Spleen (tissue), 11 donors: ENCODE measurements around the gene WDR49. TPM values are rescaled to one million over a fixed set of nuclear protein-coding genes. Genes with fewer than 3 reads are reported as not detected.

Experiments
- DNase-seq: peaks from one replicate; pipeline ENCODE4 v3.0.0-alpha.2; 2020
- H3K27ac ChIP-seq, 8 donors: fragments of 200-600 bp; sonication (generic) in 7 of 8; 1 replicate in 4 of 8; 2 replicates in 4 of 8; pipeline versions ENCODE4 v1.5.0 to v1.8.0; 2016 to 2021; ENCODE audit warnings: inconsistent platforms in 4 of 8, mild to moderate bottlenecking in 4 of 8, moderate library complexity in 1 of 8
- H3K27me3 ChIP-seq, 7 donors: fragments of 200-600 bp; sonication (generic) in 6 of 7; replicated peaks in 1 of 7; 1 replicate in 4 of 7; 2 replicates in 3 of 7; pipeline versions ENCODE4 v1.5.0 to v1.8.0; 2016 to 2021; ENCODE audit warnings: inconsistent platforms in 3 of 7, mild to moderate bottlenecking in 1 of 7
- H3K36me3 ChIP-seq, 6 donors: fragments of 200-600 bp; sonication (generic) in 5 of 6; 1 replicate in 4 of 6; 2 replicates in 2 of 6; pipeline versions ENCODE4 v1.5.0 to v1.8.0; 2016 to 2021; ENCODE audit warnings: inconsistent platforms in 2 of 6
- H3K4me1 ChIP-seq, 6 donors: fragments of 200-600 bp; sonication (generic) in 5 of 6; 1 replicate in 3 of 6; 2 replicates in 3 of 6; pipeline versions ENCODE4 v1.5.0 to v1.8.0; 2016 to 2021; ENCODE audit warnings: inconsistent platforms in 3 of 6
- H3K4me3 ChIP-seq, 8 donors: fragments of 200-600 bp; sonication (generic) in 7 of 8; 1 replicate in 4 of 8; 2 replicates in 4 of 8; pipeline versions ENCODE4 v1.5.0 to v1.8.0; 2016 to 2021; ENCODE audit warnings: inconsistent platforms in 4 of 8, mild to moderate bottlenecking in 4 of 8, moderate library complexity in 2 of 8
- H3K9me3 ChIP-seq, 8 donors: fragments of 200-600 bp; sonication (generic) in 7 of 8; 1 replicate in 4 of 8; 2 replicates in 4 of 8; pipeline versions ENCODE4 v1.5.0 to v1.8.0; 2016 to 2021; ENCODE audit warnings: inconsistent platforms in 4 of 8
- CTCF ChIP-seq, 11 experiments: fragments of 200-600 bp in 7 of 11; fragments of 450-650 bp in 4 of 11; sonication (generic) in 4 of 11; IDR thresholded peaks in 8 of 11; conservative IDR thresholded peaks in 3 of 11; 1 replicate in 7 of 11; 2 replicates in 4 of 11; pipeline versions ENCODE4 v1.4.0 to v1.8.0; 2016 to 2021; ENCODE audit warnings: antibody characterized with exemption in 11 of 11, inconsistent platforms in 4 of 11, mild to moderate bottlenecking in 1 of 11
- POLR2A ChIP-seq, 3 donors: fragments of 450-650 bp; IDR thresholded peaks; one replicate each; pipeline ENCODE4 v1.5.1; 2017; ENCODE audit warnings: antibody characterized with exemption in 3 of 3, mild to moderate bottlenecking in 1 of 3
- POLR2AphosphoS5 ChIP-seq, 3 donors: sonication (generic); formaldehyde crosslinking; IDR thresholded peaks; one replicate each; pipeline ENCODE4 v1.5.1; 2017; ENCODE audit warnings: antibody characterized with exemption in 3 of 3
- WGBS, 5 donors: extraction: QIAGEN DNeasy Blood & Tissue Kit in 3 of 5; methylation state at CpG; one replicate each; pipeline versions ENCODE4 v1.1.5 to v1.1.7; 2013 to 2018; 5-methylcytosine and 5-hydroxymethylcytosine counted together
- intact Hi-C: fragments of 100-400 bp; cut with DNase I; formaldehyde crosslinking; loops from one replicate; pipeline ENCODE4 v1.15.0; 2023; ENCODE audit warnings: low total_unique reads
- polyA plus RNA-seq, 3 donors: library from polyadenylated mRNA; stranded (reverse); fragments of 200-250 nt; gene quantifications; one replicate each; pipeline ENCODE4 v1.2.1, GENCODE V29; 2013
- total RNA-seq, 7 donors: library from RNA; depleted of rRNA in 3 of 7; stranded (reverse); fragments of >200 nt in 3 of 7; fragmentation: NEBNext Ultra II Directional in 4 of 7; extraction: Animal tissue kit (Norgen Biotek cat#: 25700) in 4 of 7; gene quantifications; one replicate each; pipeline versions ENCODE4 v1.1.0 to v1.2.1, GENCODE V29; 2016 to 2021
- donor health status: healthy with polysubstance abuse.
- donor health status: DM: no; HTN: no; CAD: no; lungs with moderate emphysema.
- donor health status: DM: no; HTN: no; CAD: no.
- donor health status: Bipolar disorder and iron deficiency.
- donor health status: healthy.
- donor health status: DM: no; HTN: no; CAD: no.
- donor health status: DM: yes; HTN: yes; CAD: no.

The WDR49 gene
- total and polyA plus RNA-seq, 10 donors: 0.04 to 10.6 (median 1.4) TPM

DNA sequence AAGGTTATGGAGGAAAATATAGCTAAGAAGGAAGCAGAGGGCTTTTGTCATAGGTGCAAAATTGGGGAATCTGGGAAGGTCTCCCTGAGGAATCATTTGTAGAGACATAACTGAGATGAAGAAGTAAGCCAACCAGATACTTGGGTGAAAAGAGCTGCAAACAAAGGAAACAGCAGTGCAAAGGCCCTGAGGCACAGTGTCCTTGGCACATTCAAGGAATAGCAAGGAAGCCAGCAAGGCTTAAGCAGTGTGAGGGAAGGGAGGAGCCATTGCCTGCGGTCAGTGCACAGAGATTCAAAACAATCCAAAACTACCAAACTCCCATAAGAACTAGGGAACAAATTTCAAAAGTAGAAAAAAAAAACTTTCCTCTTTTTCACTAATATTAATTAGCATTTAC, 88.3 kb downstream of the WDR49 start:
- H3K27ac ChIP-seq: no peak overlapping the region
- H3K4me1 ChIP-seq: no peaks in the 10 kb centered on the region
- no peaks in the 10 kb centered on the region for H3K27me3 ChIP-seq
- no peak overlapping the region for H3K4me3 ChIP-seq
- WGBS, 5 donors: 74 to 97% (median 88%) methylated on average over 1 of the region's 1 CpG
- DNase-seq: no peak
- H3K9me3 ChIP-seq: no peaks in the 10 kb centered on the region
- no peaks in the 10 kb centered on the region for H3K36me3 ChIP-seq
- no peak for TF ChIP-seq CTCF (IDR thresholded peaks at IDR 0.05 in 8 of 11, conservative IDR thresholded peaks at IDR 0.05 in 3 of 11)
- no peak for TF ChIP-seq POLR2AphosphoS5 (IDR thresholded peaks at IDR 0.05)
- TF ChIP-seq POLR2A (IDR thresholded peaks at IDR 0.05): no peak
- intact Hi-C loops: no loop called here

- Histone ChIP-seq H3K36me3 (no peaks in the 10 kb centered on the region), H3K4me3 (no peak overlapping the region), H3K4me1 (no peaks in the 10 kb centered on the region), H3K9me3 (no peaks in the 10 kb centered on the region), H3K27ac (no peak overlapping the region), H3K27me3 (no peaks in the 10 kb centered on the region)
- intact Hi-C loops: no loop called here
- 53 to 77% (median 59%) methylated on average over 2 of the region's 2 CpGs for WGBS, 5 donors
- TF ChIP-seq POLR2AphosphoS5 (IDR thresholded peaks at IDR 0.05) (no peak), CTCF (IDR thresholded peaks at IDR 0.05 in 8 of 11, conservative IDR thresholded peaks at IDR 0.05 in 3 of 11) (no peak), POLR2A (IDR thresholded peaks at IDR 0.05) (no peak)
- DNase-seq: no peak
Measured at GRCh38 chr3:167564612-167565011, 89.1 kb downstream of the WDR49 start.

- Histone ChIP-seq H3K27ac (no peak overlapping the region), H3K36me3 (no peaks in the 10 kb centered on the region), H3K27me3 (no peaks in the 10 kb centered on the region), H3K4me1 (no peaks in the 10 kb centered on the region), H3K4me3 (no peak overlapping the region), H3K9me3 (no peaks in the 10 kb centered on the region)
- 80 to 96% (median 91%) methylated on average over 4 of the region's 4 CpGs for WGBS, 5 donors
- TF ChIP-seq CTCF (IDR thresholded peaks at IDR 0.05 in 8 of 11, conservative IDR thresholded peaks at IDR 0.05 in 3 of 11) (no peak), POLR2AphosphoS5 (IDR thresholded peaks at IDR 0.05) (no peak), POLR2A (IDR thresholded peaks at IDR 0.05) (no peak)
- intact Hi-C loops: no loop called here
- DNase-seq: no peak
Measured at GRCh38 chr3:167559924-167560323, 93.8 kb downstream of the WDR49 start.

GRCh38 chr3:167554898-167555297, 98.8 kb downstream of the WDR49 start:
- DNase-seq: no peak
- TF ChIP-seq POLR2A (IDR thresholded peaks at IDR 0.05): no peak
- no peak for TF ChIP-seq CTCF (IDR thresholded peaks at IDR 0.05 in 8 of 11, conservative IDR thresholded peaks at IDR 0.05 in 3 of 11)
- no peak for TF ChIP-seq POLR2AphosphoS5 (IDR thresholded peaks at IDR 0.05)
- Histone ChIP-seq H3K9me3 (no peaks in the 10 kb centered on the region), H3K4me3 (no peak overlapping the region), H3K36me3 (no peaks in the 10 kb centered on the region), H3K27ac (no peak overlapping the region), H3K4me1 (no peaks in the 10 kb centered on the region), H3K27me3 (no peaks in the 10 kb centered on the region)
- intact Hi-C loops: no loop called here
- WGBS, 5 donors: 71 to 83% (median 82%) methylated on average over 3 of the region's 3 CpGs
